Non-pigmented ciliary epithelial cell (primary cell): ENCODE results near the gene AEBP1.

Experiments used
- DNase-seq: peaks from one replicate; pipeline ENCODE4 v3.0.0-alpha.2; 2010; ENCODE audit warnings: low read depth

Gene AEBP1

GRCh38 chr7:44156453-44157010, 52.4 kb downstream of the AEBP1 start:
- DNase-seq: no peak

GRCh38 chr7:44157116-44158080, 53.3 kb downstream of the AEBP1 start:
- DNase-seq: no peak

- DNase-seq: no peak
Observed at GRCh38 chr7:44158096-44158872, 54.1 kb downstream of the AEBP1 start.

GRCh38 chr7:44158873-44159631, 54.9 kb downstream of the AEBP1 start:
- DNase-seq: no peak

- DNase-seq: no peak
Observed at GRCh38 chr7:44159824-44160630, 55.9 kb downstream of the AEBP1 start.

GRCh38 chr7:44161371-44161770, 57.2 kb downstream of the AEBP1 start:
- DNase-seq: no peak

GRCh38 chr7:44162179-44162578, 58.0 kb downstream of the AEBP1 start:
- no peak for DNase-seq

GRCh38 chr7:44162785-44163395, 58.7 kb downstream of the AEBP1 start:
- DNase-seq: no peak

- DNase-seq: peak; percentile 83
Observed at GRCh38 chr7:44163591-44163990, 59.4 kb downstream of the AEBP1 start.
